Stimulated activated naive CD8-positive, alpha-beta T cell treated with anti-CD3 and anti-CD28 coated beads, Interleukin-15, amount 100 ng/mL, for 72 hours (primary cell): ENCODE data around the gene KCNK13.
A peak's percentile ranks its signal among the peaks of the same experiment; 100 is the strongest.

Experiments
- ATAC-seq: fragments of 150-1000 bp; cut with Tn5 transposase; 2 replicates; pipeline ENCODE4 v1.10.0; 2021; ENCODE audit warnings: mild to moderate bottlenecking, moderate library complexity
- DNase-seq, 2 donors: peaks; one replicate each; pipeline ENCODE4 v3.0.0; 2021 to 2022
- H3K27ac Mint-ChIP-seq, 2 donors: one replicate each; pipeline ENCODE4 v1.8.0; 2022; ENCODE audit warnings: mild to moderate bottlenecking in 2 of 2, mixed read lengths in 2 of 2, moderate library complexity in 2 of 2
- H3K27me3 Mint-ChIP-seq: one replicate; pipeline ENCODE4 v1.8.0; 2022; ENCODE audit warnings: mixed read lengths
- H3K4me1 Mint-ChIP-seq: one replicate; pipeline ENCODE4 v1.8.0; 2022; ENCODE audit warnings: mild to moderate bottlenecking, mixed read lengths
- H3K4me3 Mint-ChIP-seq, 2 donors: one replicate each; pipeline ENCODE4 v1.8.0; 2022; ENCODE audit warnings: mild to moderate bottlenecking in 2 of 2, mixed read lengths in 2 of 2, moderate library complexity in 1 of 2
- H3K9me3 Mint-ChIP-seq, 2 donors: one replicate each; pipeline ENCODE4 v1.8.0; 2022; ENCODE audit warnings: mixed read lengths in 2 of 2

Gene KCNK13

DNA sequence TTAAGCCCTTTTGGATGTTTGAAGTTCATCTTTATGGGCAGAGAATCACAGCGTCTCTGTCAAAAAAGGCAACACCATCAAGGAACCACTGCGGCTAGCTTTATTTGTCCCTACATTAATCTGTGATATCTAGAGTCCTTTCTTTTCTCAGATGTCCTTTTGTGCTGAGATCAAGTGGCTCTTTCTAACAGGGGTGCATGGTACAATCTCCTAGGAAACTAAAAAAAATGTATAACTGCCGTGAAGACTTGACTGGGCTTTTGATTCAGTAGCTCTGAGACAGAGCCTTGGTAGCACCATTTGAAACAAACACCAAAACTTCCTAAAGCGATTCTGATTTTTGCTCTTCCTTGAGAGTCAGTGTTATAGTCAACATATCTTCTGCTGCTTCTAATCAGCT is 33.3 kb downstream of the KCNK13 start:
- H3K4me3 Mint-ChIP-seq: no peak overlapping the region
- peaks cover 22% of the 10 kb centered on the region for H3K27me3 Mint-ChIP-seq
- peaks cover 10% of the 10 kb centered on the region for H3K4me1 Mint-ChIP-seq
- no peak for ATAC-seq
- peaks cover 0 to 6% of the 10 kb centered on the region in 2 donors for H3K9me3 Mint-ChIP-seq
- no peak for DNase-seq
- H3K27ac Mint-ChIP-seq: no peak overlapping the region

DNA sequence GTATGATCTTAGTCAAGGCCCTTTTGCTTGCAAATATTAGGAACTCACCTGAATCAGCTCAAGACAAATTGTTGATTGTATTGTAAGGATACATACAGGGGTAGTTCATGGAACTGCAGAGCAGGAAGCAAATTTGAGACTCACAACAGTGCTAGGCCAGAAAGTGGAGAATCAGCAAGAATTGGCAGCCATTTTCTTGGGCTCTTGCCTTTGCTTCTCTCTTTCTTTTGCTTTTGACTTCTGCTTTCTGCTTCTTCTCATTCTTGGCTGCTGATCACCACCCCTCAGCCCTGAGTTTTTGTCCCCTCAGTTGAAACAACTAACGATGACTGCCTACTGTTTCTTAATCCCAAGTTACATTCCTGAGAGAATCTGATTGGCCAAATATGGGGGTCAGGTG is 34.8 kb downstream of the KCNK13 start:
- H3K9me3 Mint-ChIP-seq: no peaks in the 10 kb centered on the region
- peaks cover 10% of the 10 kb centered on the region for H3K4me1 Mint-ChIP-seq
- H3K4me3 Mint-ChIP-seq: no peak overlapping the region
- H3K27me3 Mint-ChIP-seq: peaks cover 12% of the 10 kb centered on the region
- no peak for ATAC-seq
- H3K27ac Mint-ChIP-seq: no peak overlapping the region
- no peak for DNase-seq

GRCh38 chr14:90103808-90104207 is 42.0 kb downstream of the KCNK13 start:
- ATAC-seq: no peak
- H3K27me3 Mint-ChIP-seq: no peaks in the 10 kb centered on the region
- H3K4me3 Mint-ChIP-seq: no peak overlapping the region
- H3K4me1 Mint-ChIP-seq: no peaks in the 10 kb centered on the region
- no peak for DNase-seq
- no peak overlapping the region for H3K27ac Mint-ChIP-seq
- H3K9me3 Mint-ChIP-seq: no peaks in the 10 kb centered on the region

GRCh38 chr14:90105756-90106155 is 44.0 kb downstream of the KCNK13 start:
- ATAC-seq (no peak), DNase-seq (no peak)
- H3K27me3 Mint-ChIP-seq: peaks cover 8% of the 10 kb centered on the region
- no peaks in the 10 kb centered on the region for H3K9me3 Mint-ChIP-seq
- no peak overlapping the region for H3K4me3 Mint-ChIP-seq
- no peak overlapping the region for H3K27ac Mint-ChIP-seq
- H3K4me1 Mint-ChIP-seq: no peaks in the 10 kb centered on the region

- Mint-ChIP-seq H3K27ac (no peak overlapping the region), H3K4me3 (no peak overlapping the region), H3K9me3 (no peaks in the 10 kb centered on the region), H3K4me1 (no peaks in the 10 kb centered on the region), H3K27me3 (peaks cover 22% of the 10 kb centered on the region)
- DNase-seq (no peak), ATAC-seq (no peak)
Observed at GRCh38 chr14:90107789-90108188, 46.0 kb downstream of the KCNK13 start.

- DNase-seq (no peak), ATAC-seq (no peak)
- Mint-ChIP-seq H3K4me3 (no peak overlapping the region), H3K4me1 (no peaks in the 10 kb centered on the region), H3K27me3 (peaks cover 39% of the 10 kb centered on the region), H3K27ac (no peak overlapping the region), H3K9me3 (no peaks in the 10 kb centered on the region)
Observed at GRCh38 chr14:90109858-90110257, 48.1 kb downstream of the KCNK13 start.

DNA sequence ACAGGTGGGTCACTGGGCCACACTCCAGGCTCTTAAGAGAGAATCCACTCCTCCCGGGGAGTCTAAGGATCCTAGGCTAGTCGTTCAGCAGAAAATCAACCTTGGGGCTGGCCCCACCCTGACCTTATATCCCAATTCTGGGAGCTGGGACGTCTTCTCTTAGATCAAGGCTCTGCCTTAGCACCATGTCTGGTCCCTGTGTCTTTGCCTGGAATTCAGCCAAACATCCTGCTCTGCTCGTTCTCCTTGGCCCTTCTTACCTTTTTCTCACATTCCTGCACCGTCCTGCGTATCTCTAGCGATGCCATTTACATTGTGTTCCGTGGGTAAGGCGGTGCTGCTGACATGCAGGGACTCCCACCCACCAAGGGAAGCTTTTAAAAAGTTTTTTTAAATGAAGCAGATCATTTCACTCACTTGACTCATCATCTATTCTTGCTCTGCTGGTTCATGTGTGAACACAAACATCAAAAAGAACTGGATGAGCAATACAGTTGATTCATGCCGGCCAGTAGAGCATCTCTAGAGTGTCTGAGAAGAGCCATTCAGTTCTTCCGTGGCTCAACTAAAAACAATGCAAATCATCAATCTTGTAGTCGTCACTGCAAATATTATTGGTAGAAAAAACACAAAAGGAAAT is 50.2 kb downstream of the KCNK13 start:
- H3K4me1 Mint-ChIP-seq: no peaks in the 10 kb centered on the region
- H3K4me3 Mint-ChIP-seq: no peak overlapping the region
- ATAC-seq (no peak), DNase-seq (no peak)
- peaks cover 40% of the 10 kb centered on the region for H3K27me3 Mint-ChIP-seq
- H3K27ac Mint-ChIP-seq: peak overlapping the region in 1 of 2 donors; percentile 71
- no peaks in the 10 kb centered on the region for H3K9me3 Mint-ChIP-seq

GRCh38 chr14:90114554-90114953 is 52.8 kb downstream of the KCNK13 start:
- no peak overlapping the region for H3K4me3 Mint-ChIP-seq
- no peaks in the 10 kb centered on the region for H3K9me3 Mint-ChIP-seq
- H3K27me3 Mint-ChIP-seq: peaks cover 39% of the 10 kb centered on the region
- DNase-seq (no peak), ATAC-seq (no peak)
- no peaks in the 10 kb centered on the region for H3K4me1 Mint-ChIP-seq
- H3K27ac Mint-ChIP-seq: peak overlapping the region in 1 of 2 donors; percentile 42

GRCh38 chr14:90115780-90116179 is 54.0 kb downstream of the KCNK13 start:
- Mint-ChIP-seq H3K27ac (no peak overlapping the region), H3K27me3 (peaks cover 32% of the 10 kb centered on the region), H3K4me3 (no peak overlapping the region), H3K4me1 (no peaks in the 10 kb centered on the region), H3K9me3 (no peaks in the 10 kb centered on the region)
- ATAC-seq (no peak), DNase-seq (no peak)

- H3K4me1 Mint-ChIP-seq: no peaks in the 10 kb centered on the region
- no peak for ATAC-seq
- no peak for DNase-seq
- peak overlapping the region in 1 of 2 donors; percentile 22 for H3K27ac Mint-ChIP-seq
- H3K4me3 Mint-ChIP-seq: no peak overlapping the region
- peaks cover 28% of the 10 kb centered on the region for H3K27me3 Mint-ChIP-seq
- no peaks in the 10 kb centered on the region for H3K9me3 Mint-ChIP-seq
Observed at GRCh38 chr14:90116444-90116843, 54.6 kb downstream of the KCNK13 start.

DNA sequence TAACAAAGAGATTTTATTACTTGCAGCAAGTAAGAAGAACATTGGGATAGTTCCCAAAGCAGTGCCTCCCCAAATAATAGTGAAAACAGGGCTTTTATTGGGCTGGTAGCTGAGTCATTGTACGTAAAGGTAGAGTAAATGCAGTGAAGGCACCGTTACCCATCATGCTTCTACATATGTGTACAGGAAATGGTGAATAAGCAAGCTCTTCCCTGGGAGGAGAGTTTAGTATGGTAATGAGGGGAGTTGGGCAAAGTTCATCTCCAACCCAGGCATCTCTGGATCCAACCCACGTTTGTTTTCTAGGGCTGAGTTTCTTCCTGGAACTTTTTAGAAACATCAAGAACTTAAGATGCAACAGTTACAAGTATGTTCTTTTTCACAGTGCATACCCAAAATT is 56.2 kb downstream of the KCNK13 start:
- Mint-ChIP-seq H3K27me3 (peaks cover 18% of the 10 kb centered on the region), H3K4me3 (no peak overlapping the region), H3K9me3 (no peaks in the 10 kb centered on the region), H3K4me1 (no peaks in the 10 kb centered on the region), H3K27ac (no peak overlapping the region)
- DNase-seq (no peak), ATAC-seq (no peak)

DNA sequence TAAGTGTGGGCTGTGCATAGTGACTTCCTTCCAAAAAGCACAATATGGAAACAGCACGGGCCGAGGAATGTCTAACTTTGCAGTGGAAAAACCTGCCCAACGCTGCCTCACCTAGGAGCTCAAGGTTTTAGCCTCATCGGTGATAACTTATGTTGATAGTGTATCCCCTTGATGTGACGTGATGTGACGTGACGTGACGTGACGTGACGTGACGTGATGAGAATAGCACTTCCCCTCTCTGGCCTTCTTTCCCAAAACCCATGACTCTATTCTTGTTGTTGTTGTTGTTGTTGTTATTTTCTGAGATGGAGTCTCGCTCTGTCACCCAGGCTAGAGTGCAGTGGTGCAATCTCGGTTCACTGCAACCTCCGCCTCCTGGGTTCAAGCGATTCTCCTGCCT is 64.5 kb downstream of the KCNK13 start:
- Mint-ChIP-seq H3K27ac (no peak overlapping the region), H3K4me1 (no peaks in the 10 kb centered on the region), H3K9me3 (no peaks in the 10 kb centered on the region), H3K4me3 (no peak overlapping the region), H3K27me3 (peaks cover 29% of the 10 kb centered on the region)
- no peak for DNase-seq
- no peak for ATAC-seq

DNA sequence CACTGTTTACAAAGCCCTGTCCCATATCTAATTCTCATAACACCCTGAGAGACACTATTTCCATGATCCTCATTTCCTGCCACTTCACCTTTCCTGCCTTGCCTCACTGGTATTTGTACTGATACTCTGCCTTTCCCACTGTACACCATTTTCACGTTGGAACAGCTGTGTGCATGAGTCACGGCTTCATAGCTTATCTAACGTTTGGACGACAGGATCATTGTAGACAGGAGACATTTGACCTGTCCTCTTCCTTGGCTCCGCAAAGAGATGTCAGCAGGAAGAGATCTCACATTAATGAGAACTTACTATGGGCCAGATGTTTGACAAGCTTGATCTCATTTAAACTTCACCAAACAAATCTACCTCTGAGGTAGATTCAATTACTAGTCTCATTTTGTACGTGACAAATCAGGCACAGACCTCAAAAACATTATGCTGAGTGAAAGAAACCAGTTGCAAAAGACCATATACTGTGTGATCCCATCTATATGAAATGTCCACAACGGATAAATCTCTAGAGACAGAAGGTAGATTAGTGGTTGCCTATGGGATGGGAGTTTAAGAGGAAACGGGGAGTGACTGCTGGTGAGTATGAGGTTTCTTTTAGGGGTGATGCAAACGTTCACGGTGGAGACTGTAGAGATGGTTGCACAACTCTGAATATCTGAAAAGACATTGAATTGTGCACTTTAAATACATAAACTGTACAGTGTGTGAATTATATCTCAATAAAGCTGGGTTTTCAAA is 71.2 kb downstream of the KCNK13 start:
- ATAC-seq: no peak
- Mint-ChIP-seq H3K4me1 (no peaks in the 10 kb centered on the region), H3K9me3 (no peaks in the 10 kb centered on the region), H3K27me3 (peaks cover 38% of the 10 kb centered on the region), H3K27ac (no peak overlapping the region), H3K4me3 (no peak overlapping the region)
- no peak for DNase-seq

- DNase-seq (no peak), ATAC-seq (no peak)
- Mint-ChIP-seq H3K4me3 (no peak overlapping the region), H3K27ac (no peak overlapping the region), H3K9me3 (no peaks in the 10 kb centered on the region), H3K27me3 (peaks cover 29% of the 10 kb centered on the region), H3K4me1 (no peaks in the 10 kb centered on the region)
Observed at GRCh38 chr14:90136904-90137303, 75.1 kb downstream of the KCNK13 start.

DNA sequence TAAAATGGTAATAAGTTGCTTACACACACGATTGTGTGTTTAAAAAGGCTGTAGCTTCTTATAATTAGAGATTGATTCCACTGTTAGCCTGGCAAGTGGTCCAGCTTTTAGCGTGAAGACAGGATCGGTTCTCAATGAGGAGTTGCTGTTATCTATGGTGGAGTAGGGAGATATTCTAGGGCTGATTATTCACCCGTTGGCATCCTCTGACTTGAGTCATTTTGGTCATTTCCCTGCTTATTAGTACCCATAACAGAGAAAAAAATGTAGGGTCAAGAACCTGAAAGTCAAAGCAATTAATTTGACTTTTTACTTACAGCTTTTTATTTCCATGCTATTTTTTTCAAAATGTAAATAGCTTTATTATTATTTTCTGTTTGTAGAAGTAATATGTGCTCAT is 76.0 kb downstream of the KCNK13 start:
- H3K27ac Mint-ChIP-seq: no peak overlapping the region
- no peak for DNase-seq
- ATAC-seq: no peak
- no peaks in the 10 kb centered on the region for H3K4me1 Mint-ChIP-seq
- H3K4me3 Mint-ChIP-seq: no peak overlapping the region
- H3K27me3 Mint-ChIP-seq: peaks cover 34% of the 10 kb centered on the region
- no peaks in the 10 kb centered on the region for H3K9me3 Mint-ChIP-seq

- no peaks in the 10 kb centered on the region for H3K9me3 Mint-ChIP-seq
- H3K4me1 Mint-ChIP-seq: no peaks in the 10 kb centered on the region
- DNase-seq: no peak
- H3K4me3 Mint-ChIP-seq: no peak overlapping the region
- ATAC-seq: no peak
- H3K27me3 Mint-ChIP-seq: peaks cover 45% of the 10 kb centered on the region
- H3K27ac Mint-ChIP-seq: no peak overlapping the region
Observed at GRCh38 chr14:90139199-90139598, 77.4 kb downstream of the KCNK13 start.
